Measurements from ENCODE around the gene EYS. TPM values are rescaled to one million over a fixed set of nuclear protein-coding genes. Genes with fewer than 3 reads are reported as not detected.

The EYS gene
- total and polyA plus RNA-seq, 4 donors: 0.08 to 0.63 (median 0.36) TPM

DNA sequence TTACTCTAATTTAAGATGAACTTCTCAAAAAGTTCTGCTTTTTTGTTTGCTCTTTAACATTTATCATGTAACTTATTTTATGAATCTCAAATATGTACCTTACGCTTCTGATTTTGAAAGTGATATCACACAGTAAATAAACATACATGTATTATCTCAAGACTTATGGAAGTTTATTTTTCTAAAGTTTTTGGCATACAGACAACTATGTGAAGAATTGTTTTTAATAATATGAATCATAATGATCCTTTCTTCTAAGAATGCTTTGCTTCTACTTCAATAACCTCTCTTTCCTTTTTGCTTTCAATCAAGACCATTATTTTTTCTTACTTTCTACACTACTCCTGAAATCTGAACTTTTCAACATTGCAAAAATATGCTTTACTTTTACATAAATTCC, 816.4 kb downstream of the EYS start:
- Histone ChIP-seq H3K9ac (ENCODE audit: low read depth in 1 of 2, low read length in 2 of 2) (no peak overlapping the region), H3K4me3 (ENCODE audit: low read depth in 1 of 3, low read length in 3 of 3) (no peak overlapping the region), H3K27ac (ENCODE audit: low read depth in 1 of 2, low read length in 2 of 2) (no peak overlapping the region), H3K27me3 (ENCODE audit: control insufficient read depth in 4 of 4, insufficient read depth in 4 of 4, low read length in 3 of 4) (peaks cover 0 to 2% (median 0%) of the 10 kb centered on the region in 4 donors), H3K9me3 (ENCODE audit: control insufficient read depth in 4 of 4, low read length in 3 of 4) (no peaks in the 10 kb centered on the region), H3K36me3 (ENCODE audit: control insufficient read depth in 4 of 4, insufficient read depth in 3 of 4, low read depth in 1 of 4, low read length in 3 of 4) (no peaks in the 10 kb centered on the region), H3K4me1 (ENCODE audit: control insufficient read depth in 4 of 4, insufficient read depth in 4 of 4, low read length in 3 of 4) (no peaks in the 10 kb centered on the region)
- no peak for DNase-seq (ENCODE audit: low spot score)
- WGBS: 73% methylated on average over 1 of the region's 1 CpG
- TF ChIP-seq GABPA (IDR thresholded peaks at IDR 0.05 in 1 of 2, conservative IDR thresholded peaks at IDR 0.05 in 1 of 2): no peak
- no peak for TF ChIP-seq FOXA2 (IDR thresholded peaks at IDR 0.05)
- no peak for TF ChIP-seq FOXA1 (IDR thresholded peaks at IDR 0.05)
- no peak for TF ChIP-seq CTCF (IDR thresholded peaks at IDR 0.05; ENCODE audit: low read depth, low read length, missing input control)
- TF ChIP-seq, protein P1, sequence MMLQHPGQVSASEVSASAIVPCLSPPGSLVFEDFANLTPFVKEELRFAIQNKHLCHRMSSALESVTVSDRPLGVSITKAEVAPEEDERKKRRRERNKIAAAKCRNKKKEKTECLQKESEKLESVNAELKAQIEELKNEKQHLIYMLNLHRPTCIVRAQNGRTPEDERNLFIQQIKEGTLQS (IDR thresholded peaks at IDR 0.05): no peak
- TF ChIP-seq, protein P2, sequence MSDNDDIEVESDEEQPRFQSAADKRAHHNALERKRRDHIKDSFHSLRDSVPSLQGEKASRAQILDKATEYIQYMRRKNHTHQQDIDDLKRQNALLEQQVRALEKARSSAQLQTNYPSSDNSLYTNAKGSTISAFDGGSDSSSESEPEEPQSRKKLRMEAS (IDR thresholded peaks at IDR 0.05): no peak
- TF ChIP-seq REST (IDR thresholded peaks at IDR 0.05): no peak
- no peak for TF ChIP-seq YY1 (IDR thresholded peaks at IDR 0.05)
- TF ChIP-seq HNF4G (IDR thresholded peaks at IDR 0.05): no peak
- no peak for TF ChIP-seq SP1 (IDR thresholded peaks at IDR 0.05)

DNA sequence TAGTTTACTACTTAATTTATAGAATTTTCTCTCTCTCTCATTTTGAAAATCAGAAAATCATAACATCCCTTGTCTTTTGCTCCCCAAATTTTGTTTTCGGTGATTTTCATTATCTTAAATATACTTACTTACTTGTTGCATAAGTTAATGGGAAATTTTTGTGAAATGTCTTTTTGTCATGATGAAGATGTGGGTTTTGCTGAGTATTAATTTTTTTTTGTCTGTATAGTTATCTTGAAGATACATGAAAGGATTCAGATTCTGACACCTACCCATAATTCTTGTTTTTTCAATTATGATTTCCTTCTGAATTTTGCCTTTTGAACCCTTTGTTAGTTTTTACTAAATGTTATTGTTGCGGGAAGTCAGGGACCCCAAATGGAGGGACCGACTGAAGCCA, 817.9 kb downstream of the EYS start:
- H3K9me3 ChIP-seq (ENCODE audit: control insufficient read depth in 4 of 4, low read length in 3 of 4): no peaks in the 10 kb centered on the region
- no peak overlapping the region for H3K27ac ChIP-seq (ENCODE audit: low read depth in 1 of 2, low read length in 2 of 2)
- no peak overlapping the region for H3K9ac ChIP-seq (ENCODE audit: low read depth in 1 of 2, low read length in 2 of 2)
- WGBS: 65% methylated on average over 3 of the region's 3 CpGs
- no peak overlapping the region for H3K4me3 ChIP-seq (ENCODE audit: low read depth in 1 of 3, low read length in 3 of 3)
- DNase-seq (ENCODE audit: low spot score): no peak
- no peaks in the 10 kb centered on the region for H3K36me3 ChIP-seq (ENCODE audit: control insufficient read depth in 4 of 4, insufficient read depth in 3 of 4, low read depth in 1 of 4, low read length in 3 of 4)
- no peaks in the 10 kb centered on the region for H3K4me1 ChIP-seq (ENCODE audit: control insufficient read depth in 4 of 4, insufficient read depth in 4 of 4, low read length in 3 of 4)
- no peak for TF ChIP-seq YY1 (IDR thresholded peaks at IDR 0.05)
- TF ChIP-seq, protein P1 (IDR thresholded peaks at IDR 0.05): no peak
- no peak for TF ChIP-seq EGR1 (IDR thresholded peaks at IDR 0.05; ENCODE audit: low read depth in 2 of 2)
- H3K27me3 ChIP-seq (ENCODE audit: control insufficient read depth in 4 of 4, insufficient read depth in 4 of 4, low read length in 3 of 4): peaks cover 0 to 1% (median 0%) of the 10 kb centered on the region in 4 donors

GRCh38 chr6:64874776-64875175, 832.2 kb downstream of the EYS start:
- no peaks in the 10 kb centered on the region for H3K4me1 ChIP-seq (ENCODE audit: control insufficient read depth in 4 of 4, insufficient read depth in 4 of 4, low read length in 3 of 4)
- TF ChIP-seq SP1 (IDR thresholded peaks at IDR 0.05) (no peak), NR2F2 (IDR thresholded peaks at IDR 0.05) (no peak), RXRA (IDR thresholded peaks at IDR 0.05) (no peak), YY1 (IDR thresholded peaks at IDR 0.05) (no peak)
- WGBS: 72% methylated on average over 3 of the region's 3 CpGs

More at GRCh38 chr6:64874776-64875175, 832.2 kb downstream of the EYS start:
- Histone ChIP-seq H3K4me3 (ENCODE audit: low read depth in 1 of 3, low read length in 3 of 3) (no peak overlapping the region), H3K27me3 (ENCODE audit: control insufficient read depth in 4 of 4, insufficient read depth in 4 of 4, low read length in 3 of 4) (no peaks in the 10 kb centered on the region), H3K27ac (ENCODE audit: low read depth in 1 of 2, low read length in 2 of 2) (no peak overlapping the region), H3K9me3 (ENCODE audit: control insufficient read depth in 4 of 4, low read length in 3 of 4) (no peaks in the 10 kb centered on the region), H3K36me3 (ENCODE audit: control insufficient read depth in 4 of 4, insufficient read depth in 3 of 4, low read depth in 1 of 4, low read length in 3 of 4) (no peaks in the 10 kb centered on the region), H3K9ac (ENCODE audit: low read depth in 1 of 2, low read length in 2 of 2) (no peak overlapping the region)
- DNase-seq (ENCODE audit: low spot score): no peak
